Esophagus squamous epithelium (tissue), 4 donors: ENCODE data around the gene EVX2.

Source experiments
- CTCF ChIP-seq, 6 experiments: fragments of 450-650 bp in 4 of 6; fragments of 200-600 bp in 2 of 6; sonication (generic) in 2 of 6; IDR thresholded peaks; one replicate each; pipeline ENCODE4 v1.5.1; 2016 to 2019; ENCODE audit warnings: antibody characterized with exemption in 6 of 6, mild to moderate bottlenecking in 4 of 6, moderate library complexity in 4 of 6
- POLR2A ChIP-seq, 4 donors: fragments of 450-650 bp; IDR thresholded peaks; one replicate each; pipeline ENCODE4 v1.6.1; 2017; ENCODE audit warnings: antibody characterized with exemption in 4 of 4, mild to moderate bottlenecking in 4 of 4, moderate library complexity in 3 of 4

- TF ChIP-seq CTCF (IDR thresholded peaks at IDR 0.05), result no peak
- no peak for TF ChIP-seq POLR2A (IDR thresholded peaks at IDR 0.05)
Measured at GRCh38 chr2:176082525-176082823, 1.3 kb downstream of the EVX2 start.
